SK-N-SH (cell line): Measurements from ENCODE around the gene CLCN2. TPM values are rescaled to one million over a fixed set of nuclear protein-coding genes. Genes with fewer than 3 reads are reported as not detected.

Experiments used
- CTCF ChIA-PET: fragments of 300-600, 350-600 bp; formaldehyde crosslinking; extraction: SDS; loops from one replicate; lab custom pipeline; 2021; lab: Yijun Ruan, JAX
- POLR2A ChIA-PET: fragments of 350-600 bp; sonication (Branson Sonifier 250); formaldehyde crosslinking; extraction: SDS; loops from one replicate; lab custom pipeline; 2020; ENCODE audit warnings: antibody characterized with exemption, inconsistent platforms; lab: Yijun Ruan, JAX
- DNase-seq: peaks from one replicate; pipeline ENCODE4 v3.0.0; 2012
- H2AFZ ChIP-seq: fragments of 200-600 bp; sonication (generic); 2 replicates; pipeline ENCODE4 v1.8.1; 2016; ENCODE audit warnings: antibody characterized with exemption, mild to moderate bottlenecking, low read depth
- H3F3A ChIP-seq: fragments of 200-600 bp; sonication (generic); replicated peaks from 2 replicates; pipeline ENCODE3; 2016; ENCODE audit warnings: antibody characterized with exemption, mild to moderate bottlenecking; ENCODE audit not compliant: insufficient read depth
- H3K27ac ChIP-seq, 2 experiments: fragments of 200-500 bp in 1 of 2; fragments of 200-600 bp in 1 of 2; sonication (Bioruptor generic) in 1 of 2; sonication (generic), shearing (Covaris generic) in 1 of 2; 2 replicates each; pipeline versions ENCODE4 v1.5.1 to v1.6.1; 2014 to 2016; ENCODE audit warnings: low read depth in 2 of 2, inconsistent platforms in 1 of 2, low read length in 1 of 2, mild to moderate bottlenecking in 1 of 2, mixed read lengths in 1 of 2
- H3K27me3 ChIP-seq: fragments of 200-600 bp; sonication (generic), shearing (Covaris generic); 2 replicates; pipeline ENCODE4 v1.6.1; 2016; ENCODE audit warnings: mixed run types; ENCODE audit not compliant: insufficient read depth
- H3K36me3 ChIP-seq, 2 experiments: fragments of 200-500 bp in 1 of 2; fragments of 200-600 bp in 1 of 2; sonication (Bioruptor generic) in 1 of 2; sonication (generic) in 1 of 2; replicated peaks in 1 of 2; 2 replicates each; pipeline versions ENCODE3 to v1.5.1; 2014 to 2016; ENCODE audit warnings: low read length in 1 of 2, mild to moderate bottlenecking in 1 of 2; ENCODE audit not compliant: insufficient read depth in 2 of 2, control insufficient read depth in 1 of 2
- H3K4me1 ChIP-seq, 2 experiments: fragments of 200-500 bp in 1 of 2; fragments of 200-600 bp in 1 of 2; sonication (Bioruptor generic) in 1 of 2; sonication (generic), shearing (Covaris generic) in 1 of 2; 2 replicates each; pipeline versions ENCODE4 v1.5.1 to v1.6.1; 2014 to 2016; ENCODE audit warnings: low read depth in 1 of 2, low read length in 1 of 2, mixed run types in 1 of 2; ENCODE audit not compliant: insufficient read depth in 2 of 2, control insufficient read depth in 1 of 2
- H3K4me2 ChIP-seq: fragments of 200-600 bp; sonication (generic), shearing (Covaris generic); 2 replicates; pipeline ENCODE4 v1.6.1; 2017; ENCODE audit warnings: mixed run types
- H3K4me3 ChIP-seq, 2 experiments: fragments of 200-500 bp in 1 of 2; fragments of 200-600 bp in 1 of 2; sonication (Bioruptor generic) in 1 of 2; sonication (generic), shearing (Covaris generic) in 1 of 2; 2 replicates each; pipeline versions ENCODE4 v1.5.1 to v1.8.1; 2014 to 2016; ENCODE audit warnings: low read depth in 2 of 2, inconsistent platforms in 1 of 2, low read length in 1 of 2, mild to moderate bottlenecking in 1 of 2, mixed read lengths in 1 of 2, moderate library complexity in 1 of 2
- H3K79me2 ChIP-seq: fragments of 200-600 bp; sonication (generic); 2 replicates; pipeline ENCODE4 v1.8.1; 2017; ENCODE audit warnings: mild to moderate bottlenecking; ENCODE audit not compliant: insufficient read depth
- H3K9ac ChIP-seq: fragments of 200-600 bp; sonication (generic); 2 replicates; pipeline ENCODE4 v1.6.1; 2017; ENCODE audit warnings: mixed run types
- H3K9me2 ChIP-seq: fragments of 200-600 bp; sonication (generic); 2 replicates; pipeline ENCODE4 v1.6.1; 2017; ENCODE audit warnings: mixed run types
- H3K9me3 ChIP-seq: fragments of 200-600 bp; sonication (generic); 2 replicates; pipeline ENCODE4 v1.6.1; 2017; ENCODE audit warnings: mixed run types, mild to moderate bottlenecking, moderate library complexity
- H4K20me1 ChIP-seq: fragments of 200-600 bp; sonication (generic); 2 replicates; pipeline ENCODE4 v1.6.1; 2017; ENCODE audit warnings: mild to moderate bottlenecking, mixed run types; ENCODE audit not compliant: insufficient read depth
- EP300 ChIP-seq, 2 experiments: IDR thresholded peaks; 2 replicates each; pipeline versions ENCODE4 v1.4.0 to v1.6.1; 2012; ENCODE audit warnings: borderline replicate concordance in 1 of 2, low read depth in 1 of 2, low read length in 1 of 2
- FOSL2 ChIP-seq: IDR thresholded peaks from 2 replicates; pipeline ENCODE4 v1.4.0; 2012; ENCODE audit warnings: low read depth, mild to moderate bottlenecking, moderate library complexity, borderline replicate concordance
- FOXM1 ChIP-seq: IDR thresholded peaks from 2 replicates; pipeline ENCODE4 v1.4.0; 2012; ENCODE audit warnings: low read depth, mild to moderate bottlenecking
- NFIC ChIP-seq: IDR thresholded peaks from 2 replicates; pipeline ENCODE4 v1.4.0; 2012; ENCODE audit warnings: borderline replicate concordance
- NRF1 ChIP-seq: IDR thresholded peaks from 2 replicates; pipeline ENCODE4 v1.6.1; 2012; ENCODE audit warnings: low read depth, mild to moderate bottlenecking, low read length
- RCOR1 ChIP-seq: fragments of 150-350 bp; IDR thresholded peaks from 2 replicates; pipeline ENCODE4 v1.6.1; 2017; ENCODE audit warnings: antibody characterized with exemption, low read length
- REST ChIP-seq: IDR thresholded peaks from 2 replicates; pipeline ENCODE4 v1.6.1; 2012; ENCODE audit warnings: mild to moderate bottlenecking, low read depth, low read length, moderate library complexity
- SIN3A ChIP-seq: IDR thresholded peaks from 2 replicates; pipeline ENCODE4 v1.6.1; 2012; ENCODE audit warnings: low read depth, mild to moderate bottlenecking, low read length, moderate library complexity, borderline replicate concordance
- WGBS: methylation state at CpG from one replicate; pipeline ENCODE4 v1.1.6; 2017; ENCODE audit warnings: low lambda C conversion rate; 5-methylcytosine and 5-hydroxymethylcytosine counted together
- polyA plus RNA-seq, 3 experiments: library from polyadenylated mRNA; depleted of rRNA; stranded (reverse); fragments of >200 nt; gene quantifications; 2 replicates each; pipeline ENCODE4 v1.2.3, GENCODE V29; 2012
- TF ChIP-seq, protein P1 (sequence below): fragments of 150-350 bp; IDR thresholded peaks from 2 replicates; pipeline ENCODE4 v1.6.1; 2017; ENCODE audit warnings: antibody characterized with exemption, low read length, low read depth, borderline replicate concordance
- TF ChIP-seq, protein P2 (sequence below): IDR thresholded peaks from 2 replicates; pipeline ENCODE4 v1.4.0; 2012; ENCODE audit warnings: low read depth, borderline replicate concordance

CLCN2 gene
- polyA plus RNA-seq, 1 of the 3 experiments (the other 2 are of a cell fraction): 9.1 TPM

DNA sequence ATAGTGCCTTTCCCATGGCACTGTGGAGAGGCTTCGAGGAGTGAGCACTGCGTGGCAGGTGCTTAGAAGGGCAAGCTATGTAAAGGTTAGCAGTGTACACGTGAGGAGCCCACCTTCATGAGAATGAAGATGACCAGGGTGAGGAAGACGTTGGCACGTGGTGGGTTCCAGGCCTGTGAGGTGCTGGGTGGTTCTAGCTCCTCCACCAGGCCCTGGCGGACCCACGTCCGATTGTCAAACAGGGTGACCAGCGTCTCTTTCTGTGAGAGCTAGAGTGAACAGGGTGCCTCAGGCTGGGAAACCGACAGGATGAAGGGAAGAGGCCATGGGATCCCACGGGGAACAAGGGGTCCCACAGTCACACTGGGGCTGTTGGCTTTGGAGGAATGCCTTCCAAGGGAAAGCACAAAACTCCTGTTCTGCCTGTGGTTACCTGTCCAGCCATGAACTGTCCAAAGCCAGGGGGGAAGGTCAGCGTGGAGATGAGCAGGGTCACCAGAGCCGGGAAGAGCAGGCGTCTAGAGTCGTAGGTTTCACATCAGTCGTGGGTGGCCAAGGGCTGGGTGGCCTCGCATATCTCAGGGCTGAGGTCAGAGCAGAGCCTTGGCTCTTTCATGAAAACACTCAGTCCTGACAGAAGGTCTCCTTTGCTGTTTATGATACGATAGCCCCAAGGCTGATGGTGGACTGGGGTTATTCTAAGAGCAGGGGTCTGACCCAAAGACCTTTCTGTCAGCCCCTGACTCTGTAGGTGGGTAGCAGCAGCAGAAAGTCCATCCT is 6.0 kb downstream of the CLCN2 start:
- Histone ChIP-seq H3K79me2 (peaks cover 5% of the 10 kb centered on the region; the same call in 1 of the 2 replicates), H3K36me3 (peaks cover 0 to 43% of the 10 kb centered on the region in 2 experiments), H2AFZ (no peak overlapping the region), H3K9me2 (no peaks in the 10 kb centered on the region), H3K27me3 (no peaks in the 10 kb centered on the region), H3K9ac (no peak overlapping the region), H3K4me3 (no peak overlapping the region), H3F3A (no peaks in the 10 kb centered on the region), H3K27ac (no peak overlapping the region), H3K4me1 (peaks cover 2 to 22% of the 10 kb centered on the region in 2 experiments; a peak in 2 of 4 replicates), H3K9me3 (no peaks in the 10 kb centered on the region), H4K20me1 (no peaks in the 10 kb centered on the region), H3K4me2 (no peak overlapping the region)
- no peak for TF ChIP-seq SIN3A
- no peak for TF ChIP-seq RCOR1
- TF ChIP-seq FOXM1: no peak
- TF ChIP-seq, protein P1, sequence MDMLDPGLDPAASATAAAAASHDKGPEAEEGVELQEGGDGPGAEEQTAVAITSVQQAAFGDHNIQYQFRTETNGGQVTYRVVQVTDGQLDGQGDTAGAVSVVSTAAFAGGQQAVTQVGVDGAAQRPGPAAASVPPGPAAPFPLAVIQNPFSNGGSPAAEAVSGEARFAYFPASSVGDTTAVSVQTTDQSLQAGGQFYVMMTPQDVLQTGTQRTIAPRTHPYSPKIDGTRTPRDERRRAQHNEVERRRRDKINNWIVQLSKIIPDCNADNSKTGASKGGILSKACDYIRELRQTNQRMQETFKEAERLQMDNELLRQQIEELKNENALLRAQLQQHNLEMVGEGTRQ: no peak
- TF ChIP-seq REST: no peak
- no peak for TF ChIP-seq NFIC
- TF ChIP-seq, protein P2, sequence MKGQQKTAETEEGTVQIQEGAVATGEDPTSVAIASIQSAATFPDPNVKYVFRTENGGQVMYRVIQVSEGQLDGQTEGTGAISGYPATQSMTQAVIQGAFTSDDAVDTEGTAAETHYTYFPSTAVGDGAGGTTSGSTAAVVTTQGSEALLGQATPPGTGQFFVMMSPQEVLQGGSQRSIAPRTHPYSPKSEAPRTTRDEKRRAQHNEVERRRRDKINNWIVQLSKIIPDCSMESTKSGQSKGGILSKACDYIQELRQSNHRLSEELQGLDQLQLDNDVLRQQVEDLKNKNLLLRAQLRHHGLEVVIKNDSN: no peak
- no peak for TF ChIP-seq NRF1
- 96% methylated on average over 15 of the region's 18 CpGs for WGBS
- POLR2A ChIA-PET: no interaction called here
- no peak for DNase-seq
- CTCF ChIA-PET: interaction anchor here (0.7 to 5.3 kb wide), 8 partner anchors 11 to 418 kb away, joined by 3 to 63 read pairs (median 4); partner anchors contain the start of gene FAM131A

- POLR2A ChIA-PET: interaction anchor here (1.4 to 1.5 kb wide), 2 partner anchors 9 to 16 kb away, joined by 3 to 4 read pairs; no protein-coding TSS in a partner anchor
- CTCF ChIA-PET: interaction anchor here (0.7 to 5.3 kb wide), 12 partner anchors 10 to 419 kb away, joined by 3 to 63 read pairs (median 6); partner anchors contain the start of gene FAM131A
- H3K9me3 ChIP-seq: no peaks in the 10 kb centered on the region
- no peak overlapping the region; a peak in 1 of 4 replicates for H3K27ac ChIP-seq
- peaks cover 0 to 18% of the 10 kb centered on the region in 2 experiments; a peak in 1 of 4 replicates for H3K4me1 ChIP-seq
- H3K36me3 ChIP-seq: peaks cover under 1 to 43% of the 10 kb centered on the region in 2 experiments
- H4K20me1 ChIP-seq: no peaks in the 10 kb centered on the region
- H3K4me2 ChIP-seq: no peak overlapping the region
- H3K9ac ChIP-seq: no peak overlapping the region
- no peak for DNase-seq
- H3F3A ChIP-seq: no peaks in the 10 kb centered on the region
- no peak overlapping the region for H2AFZ ChIP-seq
- 77% methylated on average over 4 of the region's 8 CpGs for WGBS
- no peaks in the 10 kb centered on the region for H3K27me3 ChIP-seq
- no peak overlapping the region for H3K4me3 ChIP-seq
- no peaks in the 10 kb centered on the region for H3K9me2 ChIP-seq
- H3K79me2 ChIP-seq: no peaks in the 10 kb centered on the region
- TF ChIP-seq FOXM1 (no peak), FOSL2 (no peak), EP300 (IDR thresholded peaks at IDR 0.05; ENCODE audit: borderline replicate concordance in 1 of 2, low read depth in 1 of 2, low read length in 1 of 2) (no peak)
These were observed 6.7 kb downstream of the CLCN2 start for GRCh38 chr3:184354754-184355153.
